OCI-LY1 (cell line): Measurements from ENCODE around the gene ACAN.

Experiments
- EZH2 ChIP-seq: fragments of 200-600 bp; sonication (generic), shearing (Covaris generic); IDR thresholded peaks from 2 replicates; pipeline ENCODE4 v1.8.0; 2017; ENCODE audit warnings: borderline replicate concordance, mixed run types, mild to moderate bottlenecking, antibody characterized with exemption, low read length, moderate library complexity, mixed read lengths
- TF ChIP-seq, protein P1 (sequence below): fragments of 200-600 bp; sonication (generic), shearing (Covaris generic); IDR thresholded peaks from 2 replicates; pipeline ENCODE4 v1.5.1; 2017; ENCODE audit warnings: mild to moderate bottlenecking, antibody characterized with exemption, low read length, moderate library complexity, mixed read lengths

DNA sequence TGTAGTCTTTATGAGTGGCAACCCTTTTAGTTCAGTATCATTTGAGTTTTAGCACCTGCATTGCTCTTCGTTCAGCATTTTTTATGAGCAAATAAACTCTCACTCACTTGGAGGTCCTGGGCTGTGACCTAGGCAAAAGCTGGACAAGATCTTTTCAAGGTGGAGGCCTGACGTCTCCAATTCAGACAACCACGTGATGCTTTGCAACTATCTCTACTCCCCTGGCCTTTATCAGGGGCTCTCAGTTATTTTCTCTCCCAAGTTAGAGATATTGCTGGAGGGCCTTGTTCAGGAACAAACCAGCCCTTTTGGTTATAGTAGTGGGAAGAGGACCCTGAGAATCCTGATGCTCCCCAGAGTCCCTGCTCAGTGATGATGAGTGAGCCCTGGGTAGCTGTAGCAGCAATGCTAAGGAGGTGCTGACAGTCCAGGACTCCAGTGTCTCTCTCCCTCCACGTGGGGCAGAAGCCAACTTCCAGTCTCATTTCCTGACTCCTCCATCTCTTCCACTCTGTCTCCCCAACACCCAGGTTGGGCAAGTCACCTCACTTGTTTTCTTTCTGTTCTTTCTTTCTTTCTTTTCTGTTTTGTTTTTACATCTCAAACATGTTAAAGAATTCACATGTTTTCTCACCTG is 61.7 kb downstream of the ACAN start:
- TF ChIP-seq, protein P1, sequence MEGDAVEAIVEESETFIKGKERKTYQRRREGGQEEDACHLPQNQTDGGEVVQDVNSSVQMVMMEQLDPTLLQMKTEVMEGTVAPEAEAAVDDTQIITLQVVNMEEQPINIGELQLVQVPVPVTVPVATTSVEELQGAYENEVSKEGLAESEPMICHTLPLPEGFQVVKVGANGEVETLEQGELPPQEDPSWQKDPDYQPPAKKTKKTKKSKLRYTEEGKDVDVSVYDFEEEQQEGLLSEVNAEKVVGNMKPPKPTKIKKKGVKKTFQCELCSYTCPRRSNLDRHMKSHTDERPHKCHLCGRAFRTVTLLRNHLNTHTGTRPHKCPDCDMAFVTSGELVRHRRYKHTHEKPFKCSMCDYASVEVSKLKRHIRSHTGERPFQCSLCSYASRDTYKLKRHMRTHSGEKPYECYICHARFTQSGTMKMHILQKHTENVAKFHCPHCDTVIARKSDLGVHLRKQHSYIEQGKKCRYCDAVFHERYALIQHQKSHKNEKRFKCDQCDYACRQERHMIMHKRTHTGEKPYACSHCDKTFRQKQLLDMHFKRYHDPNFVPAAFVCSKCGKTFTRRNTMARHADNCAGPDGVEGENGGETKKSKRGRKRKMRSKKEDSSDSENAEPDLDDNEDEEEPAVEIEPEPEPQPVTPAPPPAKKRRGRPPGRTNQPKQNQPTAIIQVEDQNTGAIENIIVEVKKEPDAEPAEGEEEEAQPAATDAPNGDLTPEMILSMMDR = no peak
- TF ChIP-seq EZH2 = no peak
